Colonic mucosa (tissue), 4 donors: ENCODE data around the gene MMS19. TPM values are rescaled to one million over a fixed set of nuclear protein-coding genes. Genes with fewer than 3 reads are reported as not detected.

Experiments
- DNase-seq: peaks from one replicate; pipeline ENCODE4 v3.0.0-alpha.2; 2020
- H3K27ac ChIP-seq: fragments of 200-600 bp; one replicate; pipeline ENCODE4 v1.8.0; 2021
- H3K27me3 ChIP-seq: fragments of 200-600 bp; one replicate; pipeline ENCODE4 v1.8.0; 2021
- H3K36me3 ChIP-seq: fragments of 200-600 bp; one replicate; pipeline ENCODE4 v1.8.0; 2021
- H3K4me1 ChIP-seq: fragments of 200-600 bp; one replicate; pipeline ENCODE4 v1.8.0; 2021; ENCODE audit warnings: mild to moderate bottlenecking
- H3K4me3 ChIP-seq: fragments of 200-600 bp; one replicate; pipeline ENCODE4 v1.8.0; 2021
- H3K9ac ChIP-seq, 2 donors: one replicate each; pipeline ENCODE4 v1.7.0; 2013; ENCODE audit warnings: control low read depth in 2 of 2, low read depth in 2 of 2, low read length in 2 of 2
- H3K9me3 ChIP-seq: fragments of 200-600 bp; one replicate; pipeline ENCODE4 v1.8.0; 2021
- CTCF ChIP-seq: fragments of 200-600 bp; IDR thresholded peaks from one replicate; pipeline ENCODE4 v1.8.0; 2022; ENCODE audit warnings: antibody characterized with exemption, mild to moderate bottlenecking
- intact Hi-C: fragments of 100-400 bp; cut with DNase I; formaldehyde crosslinking; loops from one replicate; pipeline ENCODE4 v1.14.1; 2022
- total RNA-seq, 2 donors: library from RNA; stranded (reverse); fragmentation: NEBNext Ultra II Directional in 1 of 2; extraction: Animal tissue kit (Norgen Biotek cat#: 25700) in 1 of 2; gene quantifications; one replicate each; pipeline ENCODE4 v1.2.1, GENCODE V29; 2021
- donor health status: healthy.
- donor health status: DM: no; HTN: no; CAD: no.
- donor health status: DM: no; HTN: no; CAD: no.

MMS19 gene, protein sequence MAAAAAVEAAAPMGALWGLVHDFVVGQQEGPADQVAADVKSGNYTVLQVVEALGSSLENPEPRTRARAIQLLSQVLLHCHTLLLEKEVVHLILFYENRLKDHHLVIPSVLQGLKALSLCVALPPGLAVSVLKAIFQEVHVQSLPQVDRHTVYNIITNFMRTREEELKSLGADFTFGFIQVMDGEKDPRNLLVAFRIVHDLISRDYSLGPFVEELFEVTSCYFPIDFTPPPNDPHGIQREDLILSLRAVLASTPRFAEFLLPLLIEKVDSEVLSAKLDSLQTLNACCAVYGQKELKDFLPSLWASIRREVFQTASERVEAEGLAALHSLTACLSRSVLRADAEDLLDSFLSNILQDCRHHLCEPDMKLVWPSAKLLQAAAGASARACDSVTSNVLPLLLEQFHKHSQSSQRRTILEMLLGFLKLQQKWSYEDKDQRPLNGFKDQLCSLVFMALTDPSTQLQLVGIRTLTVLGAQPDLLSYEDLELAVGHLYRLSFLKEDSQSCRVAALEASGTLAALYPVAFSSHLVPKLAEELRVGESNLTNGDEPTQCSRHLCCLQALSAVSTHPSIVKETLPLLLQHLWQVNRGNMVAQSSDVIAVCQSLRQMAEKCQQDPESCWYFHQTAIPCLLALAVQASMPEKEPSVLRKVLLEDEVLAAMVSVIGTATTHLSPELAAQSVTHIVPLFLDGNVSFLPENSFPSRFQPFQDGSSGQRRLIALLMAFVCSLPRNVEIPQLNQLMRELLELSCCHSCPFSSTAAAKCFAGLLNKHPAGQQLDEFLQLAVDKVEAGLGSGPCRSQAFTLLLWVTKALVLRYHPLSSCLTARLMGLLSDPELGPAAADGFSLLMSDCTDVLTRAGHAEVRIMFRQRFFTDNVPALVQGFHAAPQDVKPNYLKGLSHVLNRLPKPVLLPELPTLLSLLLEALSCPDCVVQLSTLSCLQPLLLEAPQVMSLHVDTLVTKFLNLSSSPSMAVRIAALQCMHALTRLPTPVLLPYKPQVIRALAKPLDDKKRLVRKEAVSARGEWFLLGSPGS
- 10 to 100 TPM; 43.7 to 62.2 TPM for total RNA-seq

- H3K9me3 ChIP-seq = no peaks in the 10 kb centered on the region
- peaks cover 5% of the 10 kb centered on the region for H3K4me1 ChIP-seq
- H3K27ac ChIP-seq = peak within 1 kb of the TSS; percentile 91
- intact Hi-C loops = no loop called here
- H3K4me3 ChIP-seq = peak within 1 kb of the TSS; percentile 96
- H3K36me3 ChIP-seq = no peaks in the 10 kb centered on the region
- DNase-seq = peak; percentile 99
- H3K9ac ChIP-seq = peak within 1 kb of the TSS; percentile 70 to 96
- no peak for TF ChIP-seq CTCF
- H3K27me3 ChIP-seq = no peaks in the 10 kb centered on the region
These were observed at the start of gene MMS19 for GRCh38 chr10:97498076-97498840. Gene MMS19 (minus strand): TSS chr10:97498422. CDS start chr10:97498384, 38 bp downstream.

DNA sequence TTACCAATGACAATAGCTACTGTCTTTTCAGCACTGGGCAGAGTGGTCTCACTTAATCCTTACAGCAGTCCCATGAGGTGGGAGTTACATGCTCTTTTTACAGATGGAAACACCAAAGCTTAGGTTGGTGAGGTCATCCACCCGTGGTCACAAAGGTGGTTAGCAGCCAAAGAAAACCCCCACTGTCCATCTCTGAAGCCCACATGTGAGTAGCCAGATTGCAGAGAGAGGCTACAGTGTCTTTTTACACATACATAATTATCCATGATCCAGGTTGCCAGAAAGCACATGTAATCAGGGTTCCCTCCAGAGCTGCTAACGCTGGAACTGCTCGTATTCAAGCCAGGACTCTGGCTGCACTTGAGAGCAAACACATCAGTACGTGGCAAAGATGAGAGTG is 49.7 kb upstream of the MMS19 start:
- H3K4me1 ChIP-seq = no peaks in the 10 kb centered on the region
- no peak overlapping the region for H3K4me3 ChIP-seq
- no peaks in the 10 kb centered on the region for H3K9me3 ChIP-seq
- H3K27me3 ChIP-seq = no peaks in the 10 kb centered on the region
- no peak overlapping the region for H3K27ac ChIP-seq
- no peak for DNase-seq
- H3K9ac ChIP-seq = no peak overlapping the region
- intact Hi-C loops = no loop called here
- H3K36me3 ChIP-seq = no peaks in the 10 kb centered on the region
- TF ChIP-seq CTCF = no peak

- H3K27ac ChIP-seq = no peak overlapping the region
- no peak overlapping the region for H3K9ac ChIP-seq
These were observed 49.0 kb upstream of the MMS19 start for GRCh38 chr10:97547271-97547600.

DNA sequence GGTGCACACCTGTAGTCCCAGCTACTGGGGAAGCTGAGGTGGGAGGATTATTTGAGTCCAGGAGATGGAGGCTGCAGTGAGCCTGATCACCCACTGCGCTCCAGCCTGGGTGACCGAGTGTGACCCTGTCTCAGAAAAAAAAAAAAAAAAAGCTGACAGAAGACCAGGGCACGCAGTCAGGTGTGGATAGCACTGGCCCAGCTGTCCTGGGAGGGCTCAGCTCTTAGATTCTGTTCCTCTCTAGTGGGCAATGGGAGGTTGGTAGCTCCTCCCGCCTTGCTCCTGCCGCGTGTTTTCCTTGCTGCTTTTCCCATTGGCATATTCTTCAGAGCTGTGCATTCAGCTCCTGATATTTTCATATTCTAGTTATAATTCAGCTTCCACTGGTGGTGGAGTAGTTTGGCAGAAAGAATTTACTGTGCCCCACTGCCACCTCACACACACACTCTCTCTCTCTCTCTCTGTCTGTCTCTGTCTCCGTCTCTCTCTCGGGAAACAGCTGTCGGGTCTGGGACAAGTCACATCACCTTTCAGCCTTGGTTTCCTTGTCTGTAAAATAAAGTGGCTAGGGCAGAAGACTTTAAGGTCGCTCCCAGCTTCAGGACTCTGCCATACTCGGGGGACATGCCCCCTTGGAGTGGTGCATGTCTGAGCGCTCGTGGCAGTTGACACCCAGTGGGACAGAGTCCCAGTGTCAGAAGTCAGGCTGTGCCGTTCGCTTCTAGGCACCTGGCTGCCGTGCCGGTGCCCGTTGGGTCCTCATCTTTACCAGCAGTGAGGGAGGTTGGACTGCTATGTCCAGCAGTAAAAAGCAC is 48.4 kb upstream of the MMS19 start:
- no peak overlapping the region for H3K4me3 ChIP-seq
- TF ChIP-seq CTCF = no peak
- H3K27me3 ChIP-seq = no peaks in the 10 kb centered on the region
- no peaks in the 10 kb centered on the region for H3K9me3 ChIP-seq
- no peak for DNase-seq
- intact Hi-C loops = no loop called here
- no peak overlapping the region for H3K9ac ChIP-seq
- no peak overlapping the region for H3K27ac ChIP-seq
- H3K36me3 ChIP-seq = no peaks in the 10 kb centered on the region
- no peaks in the 10 kb centered on the region for H3K4me1 ChIP-seq

More at GRCh38 chr10:97547271-97547600, 49.0 kb upstream of the MMS19 start:
- intact Hi-C loops = no loop called here
- Histone ChIP-seq H3K36me3 (no peaks in the 10 kb centered on the region), H3K27me3 (no peaks in the 10 kb centered on the region), H3K9me3 (no peaks in the 10 kb centered on the region), H3K4me1 (no peaks in the 10 kb centered on the region), H3K4me3 (no peak overlapping the region)
- DNase-seq = no peak
- TF ChIP-seq CTCF = no peak
